H9 (cell line): ENCODE measurements around the gene TAF4. TPM values are rescaled to one million over a fixed set of nuclear protein-coding genes. Genes with fewer than 3 reads are reported as not detected.

Source experiments
- DNase-seq: peaks from one replicate; pipeline ENCODE4 v3.0.0-alpha.2; 2017
- H2AFZ ChIP-seq: one replicate; pipeline ENCODE4 v1.6.1; 2013; ENCODE audit warnings: mild to moderate bottlenecking, low read length, control low read depth, moderate library complexity
- H2AK5ac ChIP-seq: 2 replicates; pipeline ENCODE4 v1.6.1; 2013; ENCODE audit warnings: low read length, control low read depth, mixed read lengths; ENCODE audit not compliant: insufficient read length
- H2BK120ac ChIP-seq: one replicate; pipeline ENCODE4 v1.6.1; 2013; ENCODE audit warnings: low read depth, mild to moderate bottlenecking, low read length, control low read depth, inconsistent platforms; ENCODE audit not compliant: poor library complexity, severe bottlenecking
- H2BK12ac ChIP-seq: 2 replicates; pipeline ENCODE4 v1.6.1; 2013; ENCODE audit warnings: low read length, control low read depth, mixed read lengths, low read depth; ENCODE audit not compliant: insufficient read length
- H2BK15ac ChIP-seq: 2 replicates; pipeline ENCODE4 v1.6.1; 2013; ENCODE audit warnings: low read depth, low read length, control low read depth
- H2BK20ac ChIP-seq: one replicate; pipeline ENCODE4 v1.6.1; 2013; ENCODE audit warnings: low read depth, mild to moderate bottlenecking, low read length, control low read depth, inconsistent platforms; ENCODE audit not compliant: poor library complexity, severe bottlenecking
- H2BK5ac ChIP-seq: 2 replicates; pipeline ENCODE4 v1.6.1; 2013; ENCODE audit warnings: low read length, control low read depth, mixed read lengths; ENCODE audit not compliant: insufficient read length
- H3K14ac ChIP-seq: 2 replicates; pipeline ENCODE4 v1.6.1; 2013; ENCODE audit warnings: low read length, control low read depth; ENCODE audit not compliant: insufficient read depth
- H3K18ac ChIP-seq: 2 replicates; pipeline ENCODE4 v1.6.1; 2013; ENCODE audit warnings: low read depth, mild to moderate bottlenecking, mixed read lengths, low read length, control low read depth; ENCODE audit not compliant: insufficient read length
- H3K23ac ChIP-seq: 2 replicates; pipeline ENCODE4 v1.6.1; 2013; ENCODE audit warnings: low read length, control low read depth, mixed read lengths, low read depth; ENCODE audit not compliant: insufficient read length
- H3K23me2 ChIP-seq: 2 replicates; pipeline ENCODE4 v1.6.1; 2013; ENCODE audit warnings: low read depth, mild to moderate bottlenecking, mixed read lengths, low read length, control low read depth; ENCODE audit not compliant: insufficient read length, poor library complexity, severe bottlenecking
- H3K27ac ChIP-seq: 2 replicates; pipeline ENCODE4 v1.5.1; 2013; ENCODE audit warnings: low read length, control low read depth, mixed read lengths, low read depth; ENCODE audit not compliant: insufficient read length
- H3K27me3 ChIP-seq: 2 replicates; pipeline ENCODE4 v1.6.1; 2013; ENCODE audit warnings: low read length, control low read depth, inconsistent platforms; ENCODE audit not compliant: insufficient read depth
- H3K4ac ChIP-seq: 2 replicates; pipeline ENCODE4 v1.6.1; 2013; ENCODE audit warnings: low read depth, mild to moderate bottlenecking, control low read depth, inconsistent platforms, low read length, moderate library complexity
- H3K4me1 ChIP-seq: 2 replicates; pipeline ENCODE4 v1.6.1; 2013; ENCODE audit warnings: low read length, control low read depth, inconsistent platforms; ENCODE audit not compliant: insufficient read depth
- H3K4me2 ChIP-seq: 2 replicates; pipeline ENCODE4 v1.6.1; 2013; ENCODE audit warnings: low read length, control low read depth, mixed read lengths; ENCODE audit not compliant: insufficient read length, insufficient read depth
- H3K56ac ChIP-seq: 2 replicates; pipeline ENCODE4 v1.6.1; 2013; ENCODE audit warnings: low read depth, mild to moderate bottlenecking, mixed read lengths, low read length, control low read depth; ENCODE audit not compliant: insufficient read length
- H3K79me1 ChIP-seq: 2 replicates; pipeline ENCODE4 v1.6.1; 2013; ENCODE audit warnings: low read depth, mild to moderate bottlenecking, moderate library complexity, low read length, control low read depth, inconsistent platforms; ENCODE audit not compliant: insufficient read depth, poor library complexity, severe bottlenecking
- H3K79me2 ChIP-seq: 2 replicates; pipeline ENCODE4 v1.6.1; 2013; ENCODE audit warnings: low read length, control low read depth, inconsistent platforms; ENCODE audit not compliant: insufficient read depth
- H3K9ac ChIP-seq: 2 replicates; pipeline ENCODE4 v1.6.1; 2013; ENCODE audit warnings: low read length, control low read depth, mixed read lengths; ENCODE audit not compliant: insufficient read length; ENCODE audit errors: extremely low read depth
- H3K9me3 ChIP-seq: one replicate; pipeline ENCODE4 v1.6.1; 2013; ENCODE audit warnings: low read depth, low read length, inconsistent platforms; ENCODE audit not compliant: control insufficient read depth
- H3T11ph ChIP-seq: one replicate; pipeline ENCODE4 v1.6.1; 2013; ENCODE audit warnings: mild to moderate bottlenecking, low read length, control low read depth, inconsistent platforms
- H4K20me1 ChIP-seq: one replicate; pipeline ENCODE4 v1.6.1; 2013; ENCODE audit not compliant: control insufficient read depth, insufficient read length, insufficient read depth
- H4K5ac ChIP-seq: 2 replicates; pipeline ENCODE4 v1.6.1; 2013; ENCODE audit warnings: low read depth, mild to moderate bottlenecking, mixed read lengths, low read length, control low read depth; ENCODE audit not compliant: insufficient read length
- H4K8ac ChIP-seq: replicated peaks from 2 replicates; pipeline ENCODE4 v1.6.1; 2013; ENCODE audit warnings: low read length, control low read depth, mixed read lengths, low read depth; ENCODE audit not compliant: insufficient read length
- H4K91ac ChIP-seq: 2 replicates; pipeline ENCODE4 v1.6.1; 2013; ENCODE audit warnings: low read depth, mild to moderate bottlenecking, moderate library complexity, mixed read lengths, low read length, control low read depth; ENCODE audit not compliant: insufficient read length
- H3K27ac Mint-ChIP-seq, 3 experiments: 2 replicates in 2 of 3; 3 replicates in 1 of 3; pipeline ENCODE4 v1.8.0; 2020 to 2021; ENCODE audit warnings: mixed read lengths in 3 of 3, mild to moderate bottlenecking in 1 of 3, moderate library complexity in 1 of 3
- H3K27me3 Mint-ChIP-seq: 2 replicates; pipeline ENCODE4 v1.8.0; 2021; ENCODE audit warnings: low read depth, mild to moderate bottlenecking, moderate library complexity, mixed read lengths
- H3K36me3 Mint-ChIP-seq, 3 experiments: 2 replicates in 2 of 3; 3 replicates in 1 of 3; pipeline ENCODE4 v1.8.0; 2020 to 2021; ENCODE audit warnings: low read depth in 3 of 3, mixed read lengths in 3 of 3; ENCODE audit not compliant: insufficient read depth in 1 of 3
- H3K4me1 Mint-ChIP-seq, 2 experiments: 2 replicates each; pipeline ENCODE4 v1.8.0; 2020; ENCODE audit warnings: mixed read lengths in 2 of 2
- H3K4me3 Mint-ChIP-seq, 2 experiments: 2 replicates in 1 of 2; 3 replicates in 1 of 2; pipeline ENCODE4 v1.8.0; 2020 to 2021; ENCODE audit warnings: mild to moderate bottlenecking in 2 of 2, mixed read lengths in 2 of 2, moderate library complexity in 1 of 2
- H3K9me3 Mint-ChIP-seq, 2 experiments: 2 replicates in 1 of 2; 3 replicates in 1 of 2; pipeline ENCODE4 v1.8.0; 2020; ENCODE audit warnings: mild to moderate bottlenecking in 2 of 2, mixed read lengths in 2 of 2, moderate library complexity in 1 of 2
- WGBS: extraction: QIAGEN DNeasy Blood & Tissue Kit; methylation state at CpG from one replicate; pipeline ENCODE4 v1.1.7; 2013; ENCODE audit warnings: missing lambda C conversion rate, low lambda C conversion rate, mixed read lengths; ENCODE audit not compliant: insufficient read length; ENCODE audit errors: extremely low coverage; 5-methylcytosine and 5-hydroxymethylcytosine counted together
- total RNA-seq: library from RNA; stranded (reverse); gene quantifications from 2 replicates; pipeline ENCODE4 v1.2.1, GENCODE V29; 2021
- TF ChIP-seq, protein P1 (sequence below): fragments of 200-600 bp; sonication (generic); conservative IDR thresholded peaks from 3 replicates; pipeline ENCODE4 v1.8.0; 2021; ENCODE audit warnings: antibody characterized with exemption, mild to moderate bottlenecking

Gene TAF4
- total RNA-seq, 1 experiment from 2014 or later: 30.8 TPM

DNA sequence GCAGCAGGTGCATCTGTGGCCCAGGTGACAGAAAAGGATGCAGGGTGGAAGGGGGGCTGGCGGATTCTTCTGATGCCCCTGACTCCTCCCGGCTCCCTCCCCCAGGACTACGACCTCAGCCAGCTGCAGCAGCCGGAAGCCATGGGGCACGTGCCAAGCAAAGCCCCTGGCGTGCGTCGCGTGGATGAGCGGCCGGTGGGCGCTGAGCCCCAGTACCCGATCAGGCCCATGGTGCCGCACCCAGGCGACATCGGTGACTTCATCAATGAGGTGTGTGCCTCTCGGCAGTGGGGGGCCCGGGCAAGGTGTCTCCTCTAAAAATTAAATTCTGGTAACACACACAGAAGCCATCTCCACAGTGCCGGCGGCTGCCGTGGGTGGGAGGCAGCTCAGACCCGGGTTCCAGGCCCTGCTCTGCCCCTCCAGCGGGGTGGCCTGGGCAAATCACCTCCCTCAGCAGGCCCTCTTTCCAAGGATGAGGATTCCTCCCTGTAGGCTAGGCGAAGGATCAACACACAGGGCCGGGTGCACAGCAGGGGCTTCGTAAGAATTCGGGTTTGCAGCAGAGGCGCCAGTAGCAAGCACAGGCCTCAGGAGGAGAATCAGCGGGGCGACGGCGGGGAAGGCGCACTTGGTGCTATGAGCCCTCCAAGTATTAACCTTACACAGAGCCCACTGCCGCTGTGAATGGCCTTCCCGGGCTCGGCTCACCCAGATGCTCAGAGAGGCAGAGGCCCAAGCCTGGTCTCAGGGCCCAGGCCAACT, 131.5 kb downstream of the TAF4 start:
- Histone ChIP-seq H3T11ph (no peak overlapping the region), H3K79me2 (no peaks in the 10 kb centered on the region), H3K4me2 (no peak overlapping the region), H2BK15ac (no peak overlapping the region), H2BK120ac (no peak overlapping the region), H3K4ac (no peak overlapping the region), H3K9ac (no peak overlapping the region), H3K27ac (no peak overlapping the region), H2AFZ (no peak overlapping the region), H3K23ac (no peak overlapping the region), H4K8ac (no peak overlapping the region), H3K9me3 (no peaks in the 10 kb centered on the region), H4K20me1 (no peaks in the 10 kb centered on the region), H3K27me3 (no peaks in the 10 kb centered on the region), H4K91ac (no peak overlapping the region), H2BK5ac (no peak overlapping the region), H3K4me1 (no peaks in the 10 kb centered on the region), H3K23me2 (no peaks in the 10 kb centered on the region), H4K5ac (no peak overlapping the region), H3K14ac (no peak overlapping the region; the same call in 1 of the 2 replicates), H2BK12ac (no peak overlapping the region), H2BK20ac (no peak overlapping the region), H2AK5ac (no peak overlapping the region), H3K79me1 (no peaks in the 10 kb centered on the region), H3K18ac (no peak overlapping the region), H3K56ac (no peak overlapping the region)
- Mint-ChIP-seq H3K36me3 (peaks cover 0 to 5% (median 2%) of the 10 kb centered on the region in 3 experiments; a peak in 3 of 7 replicates), H3K4me3 (no peak overlapping the region), H3K27ac (no peak overlapping the region), H3K9me3 (no peaks in the 10 kb centered on the region), H3K4me1 (peaks cover 13 to 29% of the 10 kb centered on the region in 2 experiments), H3K27me3 (no peaks in the 10 kb centered on the region; the same call in none of the 2 replicates)
- no CpG with 5 or more reads among the region's 36 CpGs for WGBS
- no peak for DNase-seq
- TF ChIP-seq, protein P1, sequence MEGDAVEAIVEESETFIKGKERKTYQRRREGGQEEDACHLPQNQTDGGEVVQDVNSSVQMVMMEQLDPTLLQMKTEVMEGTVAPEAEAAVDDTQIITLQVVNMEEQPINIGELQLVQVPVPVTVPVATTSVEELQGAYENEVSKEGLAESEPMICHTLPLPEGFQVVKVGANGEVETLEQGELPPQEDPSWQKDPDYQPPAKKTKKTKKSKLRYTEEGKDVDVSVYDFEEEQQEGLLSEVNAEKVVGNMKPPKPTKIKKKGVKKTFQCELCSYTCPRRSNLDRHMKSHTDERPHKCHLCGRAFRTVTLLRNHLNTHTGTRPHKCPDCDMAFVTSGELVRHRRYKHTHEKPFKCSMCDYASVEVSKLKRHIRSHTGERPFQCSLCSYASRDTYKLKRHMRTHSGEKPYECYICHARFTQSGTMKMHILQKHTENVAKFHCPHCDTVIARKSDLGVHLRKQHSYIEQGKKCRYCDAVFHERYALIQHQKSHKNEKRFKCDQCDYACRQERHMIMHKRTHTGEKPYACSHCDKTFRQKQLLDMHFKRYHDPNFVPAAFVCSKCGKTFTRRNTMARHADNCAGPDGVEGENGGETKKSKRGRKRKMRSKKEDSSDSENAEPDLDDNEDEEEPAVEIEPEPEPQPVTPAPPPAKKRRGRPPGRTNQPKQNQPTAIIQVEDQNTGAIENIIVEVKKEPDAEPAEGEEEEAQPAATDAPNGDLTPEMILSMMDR: no peak
